GOT3 (cell line): Measurements from ENCODE around the gene USP48.
"Not testable (repeated sequence)": the region's sequence is repeated elsewhere in the genome, so short reads cannot be mapped to it uniquely, and the experiment has no call there.

Source experiments
- DNase-seq: peaks from one replicate; lab custom pipeline; 2025; ENCODE audit warnings: mixed read lengths; lab: John Stamatoyannopoulos, UW

The USP48 gene

DNA sequence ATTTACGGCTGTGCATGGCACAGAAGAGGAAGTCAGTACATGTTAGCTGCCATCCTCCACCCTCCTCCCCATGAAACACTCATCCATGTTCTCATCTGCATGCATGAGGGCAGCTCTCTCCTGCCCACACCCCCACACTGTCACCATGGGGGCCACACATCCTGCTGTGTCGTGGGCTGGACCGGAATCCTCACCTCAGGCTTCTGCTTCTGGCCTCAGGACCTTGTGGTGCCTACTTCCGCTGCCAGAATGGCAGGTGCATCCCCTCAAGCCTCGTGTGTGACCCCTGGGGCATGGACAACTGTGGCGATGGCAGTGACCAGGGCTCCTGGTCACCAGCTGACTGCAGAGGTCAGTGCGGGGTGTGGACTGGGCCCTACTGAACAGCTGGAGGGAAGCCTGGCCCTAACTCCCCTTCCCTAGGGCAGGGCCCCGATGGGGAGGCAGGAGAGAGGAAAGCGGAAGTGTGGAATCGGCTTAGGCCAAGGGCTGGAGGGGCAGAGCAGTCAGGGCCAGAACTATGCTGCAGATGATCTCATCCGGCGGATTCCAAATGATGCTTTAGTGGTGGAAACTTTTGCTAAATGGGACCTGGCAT, 32.9 kb upstream of the USP48 start:
- DNase-seq: no peak

DNA sequence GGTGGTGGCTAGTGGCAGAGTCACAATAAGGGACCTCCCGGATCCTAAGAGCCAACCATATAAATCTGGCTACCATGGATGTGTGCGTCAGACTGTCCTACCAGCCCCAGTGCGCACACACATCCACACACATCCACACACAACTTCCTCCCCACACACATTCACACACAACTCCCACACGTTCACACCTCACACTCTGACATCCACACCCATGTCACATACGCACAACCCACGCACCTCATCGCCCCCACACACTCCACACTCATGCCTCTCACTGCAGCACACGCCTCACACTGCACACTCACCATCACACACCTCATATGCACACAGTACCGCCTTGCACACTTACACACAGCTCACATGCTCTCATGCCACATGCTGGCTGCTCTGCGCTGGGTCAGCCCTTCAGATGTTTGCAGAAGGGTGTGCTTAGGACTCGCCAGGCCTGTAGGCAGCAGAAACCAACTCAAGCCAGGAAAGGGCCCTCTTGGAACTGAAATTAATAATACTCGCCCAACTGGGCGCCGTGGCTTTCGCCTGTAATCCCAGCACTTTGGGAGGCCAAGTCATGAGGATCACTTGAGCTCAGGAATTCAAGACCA, 32.1 kb upstream of the USP48 start:
- no peak for DNase-seq

DNA sequence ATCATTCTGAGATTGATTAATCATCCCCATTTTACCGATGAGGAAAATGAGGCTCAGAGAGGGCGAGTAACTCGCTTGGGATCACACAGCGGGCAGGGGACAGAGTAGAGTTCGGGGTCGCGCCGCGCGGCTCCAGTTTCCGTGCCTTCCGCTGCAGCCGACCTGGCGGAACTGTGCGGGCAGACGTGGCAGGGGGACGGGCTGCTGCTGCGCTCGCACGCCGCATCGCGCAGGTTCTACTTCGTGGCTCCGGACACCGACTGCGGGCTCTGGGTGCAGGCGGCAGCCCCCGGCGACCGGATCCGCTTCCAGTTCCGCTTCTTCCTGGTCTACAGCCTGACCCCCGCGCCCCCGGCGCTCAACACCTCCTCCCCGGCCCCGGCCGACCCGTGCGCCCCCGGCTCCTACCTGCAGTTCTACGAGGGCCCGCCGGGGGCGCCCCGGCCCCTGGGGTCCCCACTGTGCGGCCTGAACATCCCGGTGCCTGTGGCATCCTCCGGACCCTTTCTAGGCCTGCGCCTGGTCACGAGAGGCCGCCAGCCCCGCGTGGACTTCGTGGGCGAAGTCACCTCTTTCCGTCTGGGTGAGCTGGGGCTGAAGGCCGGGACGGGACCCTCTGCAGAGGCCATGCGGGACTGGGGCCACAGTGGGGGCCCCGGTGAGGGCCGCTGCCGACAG, 31.4 kb upstream of the USP48 start:
- DNase-seq: no peak

DNA sequence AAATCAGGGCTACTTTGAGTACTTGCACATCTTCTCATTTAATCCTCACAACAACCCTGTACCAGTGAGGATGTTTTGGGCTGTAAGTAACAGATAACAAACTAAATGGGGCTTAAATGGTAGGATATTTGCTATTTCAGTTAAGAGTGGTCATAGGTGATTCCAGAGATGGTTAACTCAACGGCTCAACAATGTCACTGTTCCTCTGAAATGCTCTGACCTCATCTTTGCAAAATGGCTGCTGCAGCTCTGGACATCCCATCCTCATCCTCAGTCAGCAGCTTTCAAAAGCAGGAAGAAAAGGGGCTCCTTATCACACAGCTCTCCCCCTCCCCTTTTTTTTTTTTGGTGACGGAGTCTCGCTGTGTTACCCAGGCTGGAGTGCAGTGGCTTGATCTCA, 30.6 kb upstream of the USP48 start:
- no peak for DNase-seq

DNA sequence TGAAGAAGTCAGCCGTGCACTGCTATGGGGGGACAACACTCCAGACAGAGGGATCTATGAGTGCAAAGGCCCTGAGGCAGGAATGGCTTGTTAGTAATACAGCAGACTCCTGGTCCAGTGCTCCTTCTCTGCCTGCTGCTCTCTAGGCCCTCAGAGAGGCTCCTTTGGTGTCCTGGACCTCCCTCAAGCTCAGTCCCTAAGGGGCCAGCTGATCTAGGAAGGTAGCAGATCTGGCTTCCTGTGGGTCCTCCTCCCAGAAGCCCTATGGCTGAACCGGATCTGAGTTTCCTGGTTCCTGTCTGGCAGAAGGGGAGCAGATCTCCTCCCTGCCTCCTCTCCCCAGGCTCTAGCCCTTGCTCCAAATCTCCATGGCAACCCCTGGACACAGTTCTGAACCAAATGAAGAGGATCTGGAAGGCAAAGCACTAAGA, 28.9 kb upstream of the USP48 start, which contains the start of gene LDLRAD2:
Gene LDLRAD2 (plus strand): TSS at position 391 of the 431 bp plus-strand sequence. CDS start 187 bp downstream, outside the sequence.
- DNase-seq: no peak

DNA sequence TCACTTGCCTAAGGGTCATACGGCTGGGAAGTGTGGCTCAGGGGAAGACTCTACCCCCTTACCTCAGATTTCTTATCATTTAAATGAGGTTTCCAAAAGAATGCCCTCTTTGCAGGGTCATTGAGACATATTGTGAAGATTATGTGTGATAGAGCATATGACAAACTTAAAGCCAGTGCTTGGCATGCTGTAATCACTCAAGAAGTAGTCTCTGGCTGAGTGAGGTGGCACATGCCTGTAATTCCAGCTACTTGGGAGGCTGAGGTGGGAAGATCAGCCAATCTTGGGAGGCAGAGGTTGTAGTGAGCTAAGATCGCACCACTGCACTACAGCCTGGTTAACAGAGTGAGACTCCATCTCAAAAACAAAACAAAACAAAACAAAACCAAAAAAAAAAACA, 21.6 kb upstream of the USP48 start:
- no peak for DNase-seq

DNA sequence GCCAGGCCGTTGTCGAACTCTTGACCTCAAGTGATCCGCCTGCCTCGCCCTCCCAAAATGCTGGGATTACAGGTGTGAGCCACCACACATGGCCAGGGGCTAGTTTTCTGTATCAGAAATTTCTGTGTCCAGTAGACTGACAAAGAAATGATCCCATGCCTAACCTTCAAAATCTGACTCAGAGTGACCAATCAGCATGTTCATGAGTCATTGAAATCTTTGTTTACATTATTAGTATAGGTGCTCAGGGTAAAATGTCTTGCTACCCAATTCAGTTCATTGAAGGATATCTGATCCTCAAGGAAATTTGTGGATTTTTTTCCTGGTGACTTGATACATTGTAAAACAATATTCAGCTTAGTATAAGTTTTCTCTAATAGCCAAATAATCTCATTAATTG, 18.2 kb upstream of the USP48 start:
- no peak for DNase-seq

DNA sequence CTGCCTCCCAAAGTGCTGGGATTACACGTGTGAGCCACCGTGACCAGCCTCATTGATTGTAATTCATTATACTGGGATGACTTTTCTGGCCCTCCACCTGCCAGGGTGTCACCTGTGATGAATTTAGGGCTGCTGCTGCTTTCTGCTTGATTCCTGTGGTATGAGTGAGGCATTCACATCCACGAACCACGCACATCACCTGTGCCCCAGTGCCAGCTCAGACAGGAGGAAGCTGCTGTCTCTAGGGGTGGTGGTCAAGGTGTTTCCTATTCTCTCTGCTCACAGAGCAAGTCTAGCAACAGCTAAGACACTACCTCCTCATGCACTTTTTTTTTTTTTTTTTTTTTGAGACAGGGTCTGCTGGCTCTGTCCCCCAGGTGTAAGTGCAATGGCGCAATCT, 16.8 kb upstream of the USP48 start:
- no peak for DNase-seq

DNA sequence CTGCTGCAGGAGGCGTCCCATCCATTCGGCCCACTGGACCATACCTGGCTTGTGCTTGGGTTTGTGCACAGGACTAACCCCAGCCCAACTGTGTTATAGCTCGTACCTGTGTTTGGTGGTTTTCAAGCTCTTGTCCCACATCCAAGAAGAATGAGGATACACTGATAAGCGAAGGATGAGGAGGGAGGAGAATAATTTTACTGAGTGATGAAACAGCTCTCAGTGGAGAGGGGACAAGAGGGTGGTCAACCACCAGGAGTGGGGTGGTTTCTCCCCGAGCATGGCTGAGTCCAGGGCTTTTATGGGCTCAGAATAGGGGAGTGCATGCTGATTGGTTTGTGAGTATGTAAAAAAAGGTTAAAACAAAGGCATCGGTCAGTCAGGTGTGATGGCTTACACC, 12.1 kb upstream of the USP48 start:
- no peak for DNase-seq

DNA sequence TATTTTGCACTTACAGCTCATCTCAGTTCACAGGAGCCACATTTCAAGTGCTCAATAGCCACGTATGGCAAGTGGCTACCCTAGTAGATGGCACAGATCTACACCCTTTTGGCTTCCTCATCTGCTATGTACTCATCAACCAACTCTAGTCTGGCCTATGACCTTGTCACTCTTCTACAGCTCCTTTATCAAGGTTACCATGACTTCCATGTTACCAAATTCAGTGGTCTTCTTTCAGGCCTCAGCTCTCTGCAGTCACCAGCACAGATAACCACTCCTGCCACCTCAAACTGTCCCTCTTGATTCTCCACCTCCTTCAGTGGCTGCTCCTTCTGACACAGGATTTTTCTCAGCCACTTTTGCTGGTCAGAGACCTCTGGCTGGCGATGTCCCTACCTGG, 11.7 kb upstream of the USP48 start:
- no peak for DNase-seq

DNA sequence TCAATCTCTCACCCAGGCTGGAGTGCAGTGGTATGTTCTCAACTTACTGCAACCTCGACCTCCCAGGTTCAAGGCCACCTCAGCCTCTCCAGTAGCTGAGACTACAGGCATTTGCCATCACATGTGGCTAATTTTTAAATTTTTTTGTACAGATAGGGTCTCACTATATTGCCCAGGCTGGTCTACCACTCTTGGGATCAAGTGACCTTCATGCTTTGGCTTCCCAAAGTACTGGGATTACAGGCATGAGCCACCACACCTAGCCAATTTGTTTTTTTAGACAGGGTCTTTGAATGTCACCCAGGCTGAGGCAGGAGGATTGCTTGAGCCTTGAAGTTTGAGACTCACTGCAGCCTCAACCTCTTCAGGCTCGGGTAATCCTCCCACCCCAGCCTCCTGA, 10.2 kb upstream of the USP48 start:
- DNase-seq: no peak

DNA sequence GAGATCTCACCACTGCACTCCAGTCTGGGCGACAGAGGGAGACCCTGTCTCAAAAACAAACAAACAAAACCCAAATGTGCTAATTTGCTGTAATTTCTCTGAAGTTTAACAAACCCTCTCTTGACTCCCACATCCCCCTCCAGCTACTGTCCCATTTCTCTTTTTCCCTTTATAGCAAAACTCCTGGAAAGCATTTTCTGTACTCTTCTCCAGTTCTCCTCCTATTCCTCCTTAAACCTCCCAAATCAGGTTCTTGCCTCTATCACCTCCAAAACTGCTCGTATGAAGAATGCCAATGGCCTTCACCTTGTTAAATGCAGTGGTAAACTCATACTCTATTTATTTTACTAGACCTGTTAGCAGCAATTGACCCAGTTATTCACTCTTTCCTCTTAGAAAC, 3.7 kb upstream of the USP48 start:
- DNase-seq: no peak

DNA sequence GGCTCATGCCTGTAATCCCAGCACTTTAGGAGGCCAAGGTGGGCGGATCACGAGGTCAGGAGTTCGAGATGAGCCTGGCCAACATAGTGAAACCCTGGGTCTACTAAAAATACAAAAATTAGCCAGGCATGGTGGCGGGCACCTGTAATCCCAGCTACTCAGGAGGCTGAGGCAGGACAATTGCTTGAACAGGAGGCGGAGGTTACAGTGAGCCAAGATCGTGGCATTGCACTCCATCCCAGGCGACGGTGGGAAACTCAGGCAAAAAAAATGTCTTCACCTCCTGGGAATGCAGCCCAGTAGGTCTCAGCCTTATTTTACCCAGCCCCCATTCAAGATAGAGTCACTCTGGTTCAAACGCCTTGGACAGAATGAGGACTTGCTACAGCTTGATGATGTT, 2.8 kb upstream of the USP48 start:
- not testable (repeated sequence) for DNase-seq

DNA sequence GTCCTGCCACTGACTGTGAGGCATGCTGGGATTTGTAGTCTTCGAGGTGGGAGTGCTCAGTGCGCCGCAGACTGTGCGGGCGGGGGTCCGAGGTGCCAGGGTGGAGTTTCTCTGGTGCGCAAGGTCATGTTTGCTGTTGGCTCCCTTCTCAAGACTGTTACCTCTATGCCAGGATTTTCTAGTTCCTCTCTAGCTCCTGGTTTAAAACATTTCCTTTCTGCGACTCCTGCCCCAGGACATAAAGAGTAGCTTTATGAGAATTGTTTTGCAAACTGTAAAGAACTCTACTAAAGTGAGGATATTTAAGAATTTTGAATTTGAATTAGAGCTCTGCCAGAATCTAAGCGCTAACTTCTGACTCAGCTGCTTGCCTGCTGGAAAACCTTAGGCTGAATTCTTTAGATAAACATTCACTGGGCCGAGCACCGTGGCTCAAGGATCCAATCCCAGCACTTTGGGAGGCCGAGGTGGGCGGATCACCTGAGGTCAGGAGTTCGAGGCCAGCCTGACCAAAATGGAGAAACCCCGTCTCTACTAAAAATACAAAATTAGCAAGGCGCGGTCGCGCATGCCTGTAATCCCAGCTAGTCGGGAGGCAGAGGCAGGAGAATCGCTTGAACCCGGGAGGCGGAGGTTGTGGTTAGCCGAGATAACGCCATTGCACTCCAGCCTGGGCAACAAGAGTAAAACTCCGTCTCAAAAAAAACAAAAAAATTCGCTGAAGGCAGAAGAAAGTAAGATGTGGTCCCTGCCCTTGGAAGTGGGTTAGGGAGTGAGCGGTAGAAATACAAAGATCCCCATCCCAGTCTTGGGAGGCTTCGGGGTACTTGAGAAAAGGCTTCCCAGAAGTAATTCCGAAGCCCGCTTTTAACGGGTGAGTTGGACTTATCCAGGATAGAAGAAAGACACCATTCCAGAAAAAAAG, 992 bp upstream of the USP48 start:
- peak; percentile 80 for DNase-seq

DNA sequence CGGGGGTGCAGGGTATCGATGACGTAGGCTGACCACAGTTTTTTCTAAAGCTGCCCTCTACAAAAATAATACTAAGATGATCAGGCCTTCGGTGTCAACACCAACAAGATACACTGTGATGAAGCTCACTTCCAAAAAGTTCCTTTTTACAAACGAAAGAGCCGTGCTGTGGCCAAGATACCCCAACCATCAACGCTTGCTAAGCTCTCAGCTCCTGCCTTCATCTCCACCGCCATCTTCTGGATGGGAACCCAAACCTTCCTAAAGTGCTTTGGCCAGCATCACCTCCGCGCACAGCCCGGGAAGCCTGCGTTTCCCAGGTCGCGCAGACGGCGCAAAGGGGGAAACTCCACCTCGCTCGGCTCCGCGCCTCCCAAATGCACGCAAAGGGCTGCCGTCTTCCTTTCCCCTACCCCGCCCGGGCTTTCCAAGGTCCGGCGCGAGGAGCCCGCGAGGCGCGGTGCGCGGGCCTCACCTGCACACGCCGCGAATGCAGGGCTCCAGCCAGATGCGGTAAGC, 541 bp downstream of the USP48 start:
- DNase-seq: no peak

DNA sequence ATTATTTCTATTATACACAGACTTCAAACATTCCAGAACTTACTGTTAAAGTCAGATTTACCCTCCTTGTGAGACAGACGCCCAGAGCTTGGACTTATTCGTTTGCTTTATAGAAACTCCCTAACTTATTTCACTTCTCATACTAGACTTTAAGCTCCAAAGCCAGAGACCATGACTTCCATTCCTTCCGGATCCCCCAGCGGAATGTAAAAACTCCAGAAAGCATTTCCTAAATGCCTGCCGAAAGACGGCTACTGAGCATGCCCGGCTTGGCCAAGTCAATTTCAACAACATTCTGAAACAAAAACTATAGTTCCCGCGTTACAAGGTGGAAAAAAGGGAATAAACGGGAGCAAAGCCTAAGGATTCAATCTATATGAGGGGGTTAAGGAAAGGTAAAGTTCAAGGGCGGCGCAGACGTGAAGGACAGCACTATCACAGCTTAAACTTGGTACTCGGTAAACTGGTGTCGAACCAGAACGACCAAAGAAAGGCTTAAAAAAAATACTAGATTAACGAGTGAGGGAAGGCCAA, 1.1 kb downstream of the USP48 start:
- no peak for DNase-seq

DNA sequence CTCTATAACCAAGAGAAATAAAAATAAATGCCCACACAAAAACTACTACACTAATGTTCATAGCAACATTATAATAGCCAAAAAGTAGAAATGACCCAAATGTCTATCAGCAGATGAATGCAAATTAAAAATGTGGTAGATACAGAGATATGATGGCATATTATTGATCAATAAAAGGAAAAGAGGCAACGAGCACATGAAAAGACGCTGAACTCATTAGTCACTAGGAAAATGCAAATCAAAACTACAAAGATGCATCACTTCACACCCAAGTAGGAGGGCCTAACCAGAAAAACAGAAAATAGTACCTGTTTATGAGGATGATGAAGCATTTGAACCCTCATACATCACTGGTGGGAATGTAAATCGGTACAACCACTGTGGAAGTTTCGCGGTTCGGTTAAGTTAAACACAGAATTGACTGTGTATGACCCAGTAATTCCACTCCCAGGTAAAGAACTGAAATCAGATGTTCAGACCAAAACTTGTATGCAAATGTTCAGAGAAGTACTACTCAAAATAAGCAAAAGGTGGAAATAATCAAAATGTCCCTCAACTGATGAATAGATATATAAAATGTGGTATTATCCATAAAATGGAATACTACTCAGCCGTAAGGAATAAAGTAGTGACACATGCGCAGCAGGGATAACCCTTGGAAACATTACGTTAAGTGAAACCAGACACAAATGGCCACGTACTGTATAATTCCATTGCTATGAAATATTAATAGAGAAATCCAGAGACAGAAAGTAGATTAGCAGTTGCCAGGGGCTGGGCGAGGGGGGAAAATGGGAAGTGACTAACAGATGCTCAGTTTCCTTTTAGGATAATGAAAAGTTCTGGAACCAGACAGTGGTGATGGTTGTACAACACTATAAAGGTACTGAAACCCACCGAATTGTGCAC, 3.1 kb downstream of the USP48 start:
- no peak for DNase-seq

DNA sequence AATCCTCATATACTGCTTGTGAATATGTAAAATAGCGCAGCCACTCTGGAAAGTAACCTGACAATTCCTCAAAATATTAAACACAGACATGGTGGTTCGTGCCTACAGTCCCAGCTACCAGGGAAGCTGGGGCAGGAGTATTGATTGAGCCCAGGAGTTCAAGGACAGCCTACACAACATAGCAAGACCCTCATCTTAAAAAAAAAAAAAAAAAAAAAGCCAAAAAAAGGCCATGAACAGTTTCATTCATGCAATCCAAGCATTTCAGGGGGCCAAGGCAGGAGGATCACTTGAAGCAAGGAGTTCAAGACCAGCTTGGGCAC, 4.6 kb downstream of the USP48 start:
- no peak for DNase-seq

DNA sequence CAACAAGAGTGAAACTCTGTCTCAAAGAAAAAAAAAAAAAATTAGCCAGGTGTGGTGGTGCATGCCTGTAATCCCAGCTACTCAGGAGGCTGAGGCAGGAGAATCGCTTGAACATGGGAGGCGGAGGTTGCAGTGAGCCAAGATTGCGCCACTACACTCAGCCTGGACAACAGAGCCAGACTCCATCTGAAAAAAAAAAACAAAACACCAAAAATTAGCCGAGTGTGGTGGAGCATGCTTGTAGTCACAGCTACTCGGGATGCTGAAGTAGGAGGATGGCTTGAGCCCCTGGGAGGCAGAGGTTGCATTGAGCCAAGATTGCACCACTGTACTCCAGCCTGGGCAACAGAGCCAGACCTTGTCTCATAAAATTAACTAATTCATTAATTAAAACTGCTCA, 6.0 kb downstream of the USP48 start:
- DNase-seq: not testable (repeated sequence)

DNA sequence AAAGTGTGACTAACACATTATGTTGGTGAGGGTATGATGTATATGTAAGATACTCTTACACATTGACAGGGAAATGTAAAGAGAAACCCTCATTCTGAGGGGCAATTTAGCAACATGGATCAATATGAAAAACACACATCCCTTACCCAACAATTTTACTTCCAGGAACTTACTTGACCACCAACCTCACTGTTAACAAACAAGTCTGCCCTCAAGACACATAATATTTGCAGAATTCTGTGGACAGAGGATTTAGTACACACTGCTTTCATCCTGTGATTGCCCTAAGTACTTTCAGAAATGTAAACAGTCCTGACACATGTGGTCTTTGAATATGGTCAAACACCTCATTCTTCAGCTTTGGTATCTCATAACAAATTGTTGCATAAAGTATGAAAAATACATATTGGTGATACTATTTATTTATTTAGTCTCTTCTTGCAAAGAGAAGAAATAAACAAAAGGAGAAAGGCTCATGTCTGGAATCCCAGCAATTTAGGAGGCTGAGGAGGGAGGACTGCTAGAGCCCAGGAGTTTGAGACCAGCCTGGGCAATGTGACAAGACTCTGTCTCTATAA, 6.9 kb downstream of the USP48 start:
- DNase-seq: no peak

DNA sequence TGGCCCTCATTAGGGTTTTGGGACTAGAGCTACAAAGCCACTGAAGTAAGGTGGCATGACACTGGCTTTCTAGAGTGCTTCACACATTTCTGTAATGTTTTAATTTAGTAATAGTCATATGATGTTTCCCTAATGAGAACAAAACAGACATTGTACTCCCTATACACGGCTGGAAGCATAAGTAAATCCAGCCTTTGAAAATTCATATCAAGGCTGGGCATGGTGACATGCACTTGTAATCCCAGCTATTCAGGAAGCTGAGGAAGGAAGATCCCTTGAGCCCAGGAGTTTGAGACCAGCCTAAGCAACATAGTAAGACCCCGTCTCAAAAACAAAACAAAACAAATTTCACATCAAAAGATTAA, 7.4 kb downstream of the USP48 start:
- no peak for DNase-seq
